Vagina (tissue), 2 donors: Measurements from ENCODE around the gene C1QTNF8.

ENCODE experiments used
- POLR2A ChIP-seq, 2 donors: fragments of 450-650 bp; IDR thresholded peaks; one replicate each; pipeline ENCODE4 v1.6.1; 2017; ENCODE audit warnings: antibody characterized with exemption in 2 of 2, mild to moderate bottlenecking in 2 of 2, moderate library complexity in 2 of 2
- POLR2AphosphoS5 ChIP-seq, 2 donors: sonication (generic); formaldehyde crosslinking; IDR thresholded peaks; one replicate each; pipeline ENCODE4 v1.9.0; 2017; ENCODE audit warnings: antibody characterized with exemption in 2 of 2, mild to moderate bottlenecking in 2 of 2, low read depth in 1 of 2; ENCODE audit not compliant: insufficient read depth in 1 of 2
- TF ChIP-seq, protein P1 (sequence below), 3 experiments: fragments of 450-650 bp in 2 of 3; fragments of 200-600 bp in 1 of 3; sonication (generic) in 1 of 3; IDR thresholded peaks; one replicate each; pipeline ENCODE4 v1.5.1; 2017 to 2019; ENCODE audit warnings: antibody characterized with exemption in 3 of 3, mild to moderate bottlenecking in 2 of 3, moderate library complexity in 2 of 3

GRCh38 chr16:1081734-1082265, 14.2 kb downstream of the C1QTNF8 start:
- TF ChIP-seq, protein P1, sequence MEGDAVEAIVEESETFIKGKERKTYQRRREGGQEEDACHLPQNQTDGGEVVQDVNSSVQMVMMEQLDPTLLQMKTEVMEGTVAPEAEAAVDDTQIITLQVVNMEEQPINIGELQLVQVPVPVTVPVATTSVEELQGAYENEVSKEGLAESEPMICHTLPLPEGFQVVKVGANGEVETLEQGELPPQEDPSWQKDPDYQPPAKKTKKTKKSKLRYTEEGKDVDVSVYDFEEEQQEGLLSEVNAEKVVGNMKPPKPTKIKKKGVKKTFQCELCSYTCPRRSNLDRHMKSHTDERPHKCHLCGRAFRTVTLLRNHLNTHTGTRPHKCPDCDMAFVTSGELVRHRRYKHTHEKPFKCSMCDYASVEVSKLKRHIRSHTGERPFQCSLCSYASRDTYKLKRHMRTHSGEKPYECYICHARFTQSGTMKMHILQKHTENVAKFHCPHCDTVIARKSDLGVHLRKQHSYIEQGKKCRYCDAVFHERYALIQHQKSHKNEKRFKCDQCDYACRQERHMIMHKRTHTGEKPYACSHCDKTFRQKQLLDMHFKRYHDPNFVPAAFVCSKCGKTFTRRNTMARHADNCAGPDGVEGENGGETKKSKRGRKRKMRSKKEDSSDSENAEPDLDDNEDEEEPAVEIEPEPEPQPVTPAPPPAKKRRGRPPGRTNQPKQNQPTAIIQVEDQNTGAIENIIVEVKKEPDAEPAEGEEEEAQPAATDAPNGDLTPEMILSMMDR (IDR thresholded peaks at IDR 0.05): no peak
- TF ChIP-seq POLR2A (IDR thresholded peaks at IDR 0.05) (no peak), POLR2AphosphoS5 (IDR thresholded peaks at IDR 0.05; ENCODE audit: insufficient read depth in 1 of 2, low read depth in 1 of 2) (no peak)
